HCT116 (cell line): Measurements from ENCODE around the gene TK1. TPM values are rescaled to one million over a fixed set of nuclear protein-coding genes. Genes with fewer than 3 reads are reported as not detected.

Source experiments
- ATAC-seq: fragments of 200-7000 bp; cut with Tn5 transposase; 2 replicates; pipeline ENCODE4 v1.9.1; 2020; ENCODE audit warnings: mild to moderate bottlenecking, moderate library complexity
- BruUV-seq: library from RNA; stranded (reverse); fragments of 400-500 nt; replicated peaks from 2 replicates; lab custom pipeline; 2021; lab: Mats Ljungman, UMichigan
- CTCF ChIA-PET: fragments of 300-600 bp; sonication (Branson Sonifier 250); formaldehyde crosslinking; loops from one replicate; lab custom pipeline; 2021; ENCODE audit warnings: antibody characterized with exemption; lab: Charles Lee
- POLR2A ChIA-PET: fragments of 300-600, 350-600 bp; sonication (Branson Sonifier 250); formaldehyde crosslinking; loops from one replicate; lab custom pipeline; 2021; ENCODE audit warnings: antibody characterized with exemption; lab: Charles Lee
- RAD21 ChIA-PET, 2 experiments: fragments of 300-600 bp; sonication (Branson Sonifier 250); formaldehyde crosslinking; loops; one replicate each; lab custom pipeline; 2023; ENCODE audit warnings: low total read pairs in 2 of 2; ENCODE audit not compliant: uncharacterized antibody in 2 of 2, unreplicated experiment in 2 of 2, low non-redundant PET in 1 of 2; lab: Charles Lee
- DNase-seq: peaks from one replicate; pipeline ENCODE4 v3.0.0-alpha.2; 2010; ENCODE audit warnings: low read depth, low spot score
- H2AFZ ChIP-seq: fragments of 200-600 bp; shearing (Covaris generic), sonication (generic); 2 replicates; pipeline ENCODE4 v1.6.1; 2017; ENCODE audit warnings: low read depth, mixed run types, mixed read lengths, antibody characterized with exemption, low read length; ENCODE audit not compliant: poor library complexity, severe bottlenecking
- H3K27ac ChIP-seq: 2 replicates; pipeline ENCODE4 v1.5.1; 2012; ENCODE audit warnings: low read depth, low read length
- H3K27me3 ChIP-seq: fragments of 200-600 bp; sonication (generic); 2 replicates; pipeline ENCODE4 v1.6.1; 2016; ENCODE audit warnings: mixed run types, low read length, mixed read lengths; ENCODE audit not compliant: insufficient read depth
- H3K36me3 ChIP-seq, 2 experiments: fragments of 200-500 bp in 1 of 2; fragments of 200-600 bp in 1 of 2; sonication (Bioruptor generic) in 1 of 2; sonication (generic) in 1 of 2; 2 replicates each; pipeline versions ENCODE4 v1.5.1 to v1.6.1; 2014 to 2016; ENCODE audit warnings: low read length in 2 of 2, inconsistent platforms in 1 of 2, mixed read lengths in 1 of 2, mixed run types in 1 of 2; ENCODE audit not compliant: insufficient read depth in 2 of 2, control insufficient read depth in 1 of 2
- H3K4me1 ChIP-seq, 2 experiments: fragments of 200-600 bp in 1 of 2; sonication (generic) in 1 of 2; 2 replicates each; pipeline versions ENCODE4 v1.5.1 to v1.6.1; 2012 to 2017; ENCODE audit warnings: low read length in 2 of 2, inconsistent platforms in 1 of 2, mild to moderate bottlenecking in 1 of 2, mixed read lengths in 1 of 2, mixed run types in 1 of 2, moderate library complexity in 1 of 2; ENCODE audit not compliant: insufficient read depth in 2 of 2, control insufficient read depth in 1 of 2
- H3K4me2 ChIP-seq: fragments of 200-600 bp; sonication (generic); 2 replicates; pipeline ENCODE4 v1.6.1; 2017; ENCODE audit warnings: mixed run types, low read length, mixed read lengths
- H3K4me3 ChIP-seq, 2 experiments: fragments of 200-600 bp in 1 of 2; sonication (generic) in 1 of 2; replicated peaks in 1 of 2; 2 replicates each; pipeline ENCODE4 v1.5.1; 2011 to 2016; ENCODE audit warnings: low read length in 2 of 2, control low read depth in 1 of 2, low read depth in 1 of 2, mild to moderate bottlenecking in 1 of 2, mixed read lengths in 1 of 2, mixed run types in 1 of 2
- H3K79me2 ChIP-seq: fragments of 200-600 bp; sonication (generic); 2 replicates; pipeline ENCODE4 v1.6.1; 2017; ENCODE audit warnings: mild to moderate bottlenecking, mixed run types, low read length, moderate library complexity, mixed read lengths; ENCODE audit not compliant: insufficient read depth
- H3K9ac ChIP-seq: fragments of 200-600 bp; sonication (generic); 2 replicates; pipeline ENCODE4 v1.6.1; 2016; ENCODE audit warnings: low read length, mixed read lengths
- H3K9me2 ChIP-seq: fragments of 200-600 bp; sonication (generic), shearing (Covaris generic); 2 replicates; pipeline ENCODE4 v1.6.1; 2017; ENCODE audit warnings: mixed run types, mild to moderate bottlenecking, moderate library complexity; ENCODE audit not compliant: insufficient read depth
- H3K9me3 ChIP-seq, 2 experiments: fragments of 200-500 bp in 1 of 2; fragments of 200-600 bp in 1 of 2; sonication (Bioruptor generic) in 1 of 2; sonication (generic) in 1 of 2; 2 replicates each; pipeline ENCODE4 v1.6.1; 2014 to 2017; ENCODE audit warnings: low read length in 2 of 2, mixed read lengths in 2 of 2, inconsistent platforms in 1 of 2, low read depth in 1 of 2, mild to moderate bottlenecking in 1 of 2, mixed run types in 1 of 2, moderate library complexity in 1 of 2; ENCODE audit not compliant: control insufficient read depth in 1 of 2, insufficient read depth in 1 of 2
- H4K20me1 ChIP-seq: fragments of 200-600 bp; sonication (generic), shearing (Covaris generic); 2 replicates; pipeline ENCODE4 v1.6.1; 2017; ENCODE audit warnings: mixed run types, mild to moderate bottlenecking, moderate library complexity; ENCODE audit not compliant: insufficient read depth
- CEBPB ChIP-seq: IDR thresholded peaks from 2 replicates; pipeline ENCODE4 v1.6.1; 2012; ENCODE audit warnings: low read depth
- EZH2 ChIP-seq: fragments of 200-600 bp; sonication (generic); IDR thresholded peaks from 2 replicates; pipeline ENCODE4 v1.6.1; 2017; ENCODE audit warnings: antibody characterized with exemption, mixed run types
- EZH2phosphoT487 ChIP-seq: fragments of 200-600 bp; IDR thresholded peaks from 2 replicates; pipeline ENCODE4 v1.6.1; 2018; ENCODE audit warnings: antibody characterized with exemption, borderline replicate concordance
- JUND ChIP-seq: IDR thresholded peaks from 2 replicates; pipeline ENCODE4 v1.6.1; 2012
- MAX ChIP-seq: IDR thresholded peaks from 2 replicates; pipeline ENCODE4 v1.6.1; 2012
- POLR2A ChIP-seq: IDR thresholded peaks from 2 replicates; pipeline ENCODE4 v1.7.0; 2011; ENCODE audit warnings: borderline replicate concordance; ENCODE audit not compliant: insufficient read depth, insufficient read length; ENCODE audit errors: extremely low read depth
- SIN3A ChIP-seq: IDR thresholded peaks from 2 replicates; pipeline ENCODE4 v1.6.1; 2012; ENCODE audit warnings: low read depth
- TCF7L2 ChIP-seq: IDR thresholded peaks from 2 replicates; pipeline ENCODE4 v1.7.0; 2011; ENCODE audit warnings: borderline replicate concordance, inconsistent platforms; ENCODE audit not compliant: insufficient read depth, insufficient read length; ENCODE audit errors: extremely low read depth
- YY1 ChIP-seq: IDR thresholded peaks from 2 replicates; pipeline ENCODE4 v1.6.1; 2011; ENCODE audit warnings: low read length, low read depth, moderate library complexity, mild to moderate bottlenecking; ENCODE audit not compliant: insufficient replicate concordance; ENCODE audit errors: extremely low read depth
- ZFX ChIP-seq: fragments of 450-650 bp; IDR thresholded peaks from 2 replicates; pipeline ENCODE4 v1.6.1; 2017
- intact Hi-C: fragments of 100-400 bp; cut with micrococcal nuclease; formaldehyde crosslinking; loops from 2 replicates; pipeline ENCODE4 v1.10.0; 2022
- total RNA-seq: library from RNA; stranded (reverse); gene quantifications from one replicate; pipeline ENCODE4 v1.2.1, GENCODE V29; 2021; ENCODE audit not compliant: unreplicated experiment

The TK1 gene
- total RNA-seq, 1 experiment from 2014 or later: 315 TPM

DNA sequence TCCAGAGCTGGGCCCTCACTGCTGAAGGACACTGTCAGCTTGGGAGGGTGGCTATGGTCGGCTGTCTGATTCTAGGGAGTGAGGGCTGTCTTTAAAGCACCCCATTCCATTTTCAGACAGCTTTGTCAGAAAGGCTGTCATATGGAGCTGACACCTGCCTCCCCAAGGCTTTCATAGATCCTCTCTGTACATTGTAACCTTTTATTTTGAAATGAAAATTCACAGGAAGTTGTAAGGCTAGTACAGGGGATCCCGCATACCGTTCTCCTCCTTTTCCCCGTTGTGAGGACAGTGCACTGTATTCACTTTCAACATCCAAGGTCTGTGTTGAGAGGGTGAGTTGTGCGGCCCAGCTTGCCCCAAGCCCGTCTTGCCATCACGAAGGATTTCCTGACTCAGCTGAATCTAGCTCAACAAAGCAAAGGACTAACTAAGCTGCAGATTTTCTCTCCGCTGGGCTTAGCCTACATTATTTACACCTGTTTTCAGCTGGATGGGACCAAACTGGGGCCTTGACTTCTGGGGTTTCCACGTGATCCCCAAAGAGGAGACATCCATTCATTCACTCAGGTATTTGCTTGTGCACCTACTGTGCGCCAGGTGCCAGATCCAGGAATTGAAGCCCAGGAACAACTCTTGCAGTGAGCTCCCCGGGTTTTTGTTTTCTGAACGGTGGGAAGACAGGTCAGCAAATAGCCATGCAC is 39.4 kb upstream of the TK1 start:
- BruUV-seq: no TSS peak
- ChIA-PET RAD21 (interaction anchor here in 1 of 2 experiments (1.7 kb wide), 1 partner anchor 40 kb away, joined by 3 read pairs; the partner anchor contains the start of gene TK1), CTCF (interaction anchor here (0.9 kb wide), 1 partner anchor 25 kb away, joined by 3 read pairs; no protein-coding TSS in a partner anchor), POLR2A (interaction anchor here (0.8 to 1.8 kb wide), 3 partner anchors 25 to 39 kb away, joined by 3 to 6 read pairs (median 4); partner anchors contain the start of genes AFMID and TK1)
- Histone ChIP-seq H3K79me2 (peaks cover 9% of the 10 kb centered on the region), H3K9me3 (no peaks in the 10 kb centered on the region), H3K27me3 (no peaks in the 10 kb centered on the region), H3K9ac (no peak overlapping the region), H2AFZ (no peak overlapping the region), H3K4me1 (no peaks in the 10 kb centered on the region), H3K4me2 (no peak overlapping the region), H4K20me1 (no peaks in the 10 kb centered on the region), H3K36me3 (peaks cover 28 to 33% of the 10 kb centered on the region in 2 experiments), H3K27ac (no peak overlapping the region), H3K4me3 (no peak overlapping the region), H3K9me2 (no peaks in the 10 kb centered on the region)
- peak; percentile 24 for ATAC-seq
- DNase-seq: no peak
- intact Hi-C loops: no loop called here
- TF ChIP-seq EZH2phosphoT487 (no peak), CEBPB (no peak), POLR2A (no peak), MAX (no peak), TCF7L2 (no peak), JUND (no peak; the same call in 1 of the 2 replicates), SIN3A (no peak), ZFX (no peak), EZH2 (no peak), YY1 (no peak)
